K562 (cell line): ENCODE results near the gene NDUFAF2. TPM values are rescaled to one million over a fixed set of nuclear protein-coding genes. Genes with fewer than 3 reads are reported as not detected.

Source experiments
- ATAC-seq: fragments of 200-7000 bp; cut with Tn5 transposase; 3 replicates; pipeline ENCODE4 v1.9.1; 2020; ENCODE audit warnings: moderate library complexity
- BruUV-seq: library from RNA; stranded (reverse); fragments of 400-500 nt; replicated peaks from 2 replicates; lab custom pipeline; 2021; lab: Mats Ljungman, UMichigan
- CTCF ChIA-PET: fragments of 300-600 bp; formaldehyde crosslinking; extraction: SDS; loops from one replicate; lab custom pipeline; 2021; ENCODE audit warnings: low intra/inter-chr PET ratio; lab: Yijun Ruan, JAX
- POLR2A ChIA-PET: fragments of 300-600, 350-650 bp; sonication (Branson Sonifier 250); formaldehyde crosslinking; extraction: SDS; loops from one replicate; lab custom pipeline; 2021; ENCODE audit warnings: antibody characterized with exemption, inconsistent platforms; lab: Yijun Ruan, JAX
- DNase-seq, 4 experiments: peaks; one replicate each; pipeline versions ENCODE4 v3.0.0 to v3.0.0-alpha.2; 2011 to 2018; ENCODE audit warnings: low spot score in 3 of 4, mixed read lengths in 3 of 4; ENCODE audit errors: extremely low read depth in 1 of 4
- FAIRE-seq: peaks from 2 replicates; lab custom pipeline; 2011; peaks lifted over from hg19 to GRCh38; lab: Jason Lieb, UNC
- H2AFZ ChIP-seq: 2 replicates; pipeline ENCODE4 v1.6.0; 2011; ENCODE audit warnings: low read depth, low read length, control low read depth, inconsistent platforms
- H3K27ac ChIP-seq: fragments of 200-600 bp; 3 replicates; pipeline ENCODE4 v1.8.0; 2011; ENCODE audit warnings: low read depth, mild to moderate bottlenecking, control low read depth, inconsistent platforms, low read length, moderate library complexity, mixed read lengths; ENCODE audit errors: extremely low read depth
- H3K27me3 ChIP-seq, 2 experiments: fragments of 300-600 bp in 1 of 2; 2 replicates in 1 of 2; 3 replicates in 1 of 2; pipeline versions ENCODE4 v1.6.0 to v1.8.0; 2011; ENCODE audit warnings: inconsistent platforms in 2 of 2, low read length in 2 of 2, mild to moderate bottlenecking in 1 of 2, mixed read lengths in 1 of 2, moderate library complexity in 1 of 2; ENCODE audit not compliant: control insufficient read depth in 2 of 2, insufficient read depth in 2 of 2
- H3K36me3 ChIP-seq: fragments of 300-600 bp; 3 replicates; pipeline ENCODE4 v1.8.0; 2011; ENCODE audit warnings: mild to moderate bottlenecking, low read length, inconsistent platforms; ENCODE audit not compliant: control insufficient read depth, insufficient read depth
- H3K4me1 ChIP-seq, 2 experiments: fragments of 200-600 bp in 1 of 2; replicated peaks in 1 of 2; 2 replicates in 1 of 2; 3 replicates in 1 of 2; pipeline versions ENCODE4 v1.5.1 to v1.8.0; 2011; ENCODE audit warnings: inconsistent platforms in 2 of 2, low read length in 2 of 2, mild to moderate bottlenecking in 1 of 2, mixed read lengths in 1 of 2, moderate library complexity in 1 of 2; ENCODE audit not compliant: control insufficient read depth in 2 of 2, insufficient read depth in 2 of 2
- H3K4me2 ChIP-seq: 2 replicates; pipeline ENCODE4 v1.6.1; 2011; ENCODE audit warnings: low read length, control low read depth, inconsistent platforms, mixed read lengths; ENCODE audit not compliant: insufficient read depth
- H3K4me3 ChIP-seq: fragments of 200-600 bp; sonication (generic), shearing (Covaris generic); 2 replicates; pipeline ENCODE4 v1.5.1; 2016; ENCODE audit warnings: control low read depth, inconsistent platforms
- H3K79me2 ChIP-seq: fragments of 200-600 bp; 3 replicates; pipeline ENCODE4 v1.8.0; 2011; ENCODE audit warnings: low read length, inconsistent platforms; ENCODE audit not compliant: control insufficient read depth, insufficient read depth
- H3K9ac ChIP-seq, 2 experiments: 2 replicates each; pipeline versions ENCODE4 v1.6.0 to v1.6.1; 2011; ENCODE audit warnings: low read depth in 2 of 2, low read length in 2 of 2, control low read depth in 1 of 2, inconsistent platforms in 1 of 2, mild to moderate bottlenecking in 1 of 2, mixed read lengths in 1 of 2; ENCODE audit not compliant: insufficient read depth in 1 of 2
- H3K9me1 ChIP-seq: one replicate; pipeline ENCODE4 v1.6.0; 2011; ENCODE audit warnings: inconsistent platforms, mild to moderate bottlenecking, low read length, moderate library complexity; ENCODE audit not compliant: control insufficient read depth, insufficient read depth
- H3K9me3 ChIP-seq: replicated peaks from 2 replicates; pipeline ENCODE4 v1.5.1; 2011; ENCODE audit warnings: low read depth, low read length, inconsistent platforms; ENCODE audit not compliant: control insufficient read depth, insufficient read depth
- H4K20me1 ChIP-seq: replicated peaks from 2 replicates; pipeline ENCODE4 v1.6.1; 2011; ENCODE audit warnings: low read length, inconsistent platforms, mixed read lengths; ENCODE audit not compliant: control insufficient read depth, insufficient read depth
- ARID3B ChIP-seq: fragments of 250-450 bp; sonication (Bioruptor Pico); IDR thresholded peaks from 2 replicates; pipeline ENCODE4 v1.4.0; 2020; ENCODE audit warnings: borderline replicate concordance
- CREM ChIP-seq: IDR thresholded peaks from 2 replicates; pipeline ENCODE4 v1.6.1; 2014; ENCODE audit warnings: antibody characterized with exemption, low read depth
- ETS2 ChIP-seq: IDR thresholded peaks from 2 replicates; pipeline ENCODE4 v1.6.1; 2016; ENCODE audit warnings: borderline replicate concordance, missing genetic modification characterization, mild to moderate bottlenecking, moderate library complexity, missing compliant biosample characterization; ENCODE audit not compliant: poor library complexity, severe bottlenecking
- HDAC1 ChIP-seq, 2 experiments: fragments of 450-650 bp; IDR thresholded peaks; 2 replicates each; pipeline ENCODE4 v1.6.1; 2016 to 2017; ENCODE audit warnings: inconsistent platforms in 1 of 2, mild to moderate bottlenecking in 1 of 2, moderate library complexity in 1 of 2
- MCM2 ChIP-seq: fragments of 450-650 bp; IDR thresholded peaks from 2 replicates; pipeline ENCODE4 v1.6.1; 2017; ENCODE audit warnings: low read depth, mild to moderate bottlenecking
- POLR3G ChIP-seq: IDR thresholded peaks from 2 replicates; pipeline ENCODE4 v1.6.1; 2011; ENCODE audit not compliant: insufficient read length, insufficient replicate concordance; ENCODE audit errors: extremely low read depth
- PTRF ChIP-seq: fragments of 450-650 bp; IDR thresholded peaks from 2 replicates; pipeline ENCODE4 v1.6.1; 2016; ENCODE audit warnings: mild to moderate bottlenecking, missing genetic modification characterization, missing compliant biosample characterization
- RBM17 ChIP-seq: fragments of 200-400 bp; formaldehyde crosslinking; IDR thresholded peaks from 2 replicates; pipeline ENCODE4 v1.6.1; 2017; ENCODE audit warnings: low read depth, mild to moderate bottlenecking, low read length, borderline replicate concordance
- SNIP1 ChIP-seq: fragments of 450-650 bp; IDR thresholded peaks from 2 replicates; pipeline ENCODE4 v1.7.1; 2017; ENCODE audit warnings: low read depth, mild to moderate bottlenecking
- STAT5B ChIP-seq: fragments of 250-450 bp; sonication (Bioruptor Pico); IDR thresholded peaks from 2 replicates; pipeline ENCODE4 v1.8.0; 2021; ENCODE audit warnings: mild to moderate bottlenecking, inconsistent platforms
- TSC22D4 ChIP-seq: fragments of 450-650 bp; IDR thresholded peaks from 2 replicates; pipeline ENCODE4 v1.6.1; 2016; ENCODE audit warnings: missing genetic modification characterization, missing biosample characterization, control low read depth
- ZMIZ1 ChIP-seq, 2 experiments: fragments of 150-350 bp in 1 of 2; IDR thresholded peaks; 2 replicates each; pipeline ENCODE4 v1.6.1; 2012 to 2016; ENCODE audit warnings: low read depth in 2 of 2, low read length in 2 of 2, mild to moderate bottlenecking in 1 of 2, moderate library complexity in 1 of 2
- ZNF785 ChIP-seq: fragments of 250-450 bp; sonication (Bioruptor Pico); IDR thresholded peaks from 2 replicates; pipeline ENCODE4 v1.4.0; 2020; ENCODE audit warnings: mild to moderate bottlenecking
- WGBS: fragments of 100-300 bp; shearing (Covaris generic); methylation state at CpG from one replicate; pipeline ENCODE4 v1.1.6; 2016; ENCODE audit warnings: low coverage, mixed read lengths; ENCODE audit not compliant: insufficient coverage; ENCODE audit errors: missing lambda C conversion rate; 5-methylcytosine and 5-hydroxymethylcytosine counted together
- in situ Hi-C: fragments of 300-500 bp; cut with MboI; formaldehyde crosslinking; loops from 4 replicates; pipeline ENCODE4 v1.15.0; 2018; ENCODE audit warnings: inconsistent platforms, mixed read lengths
- intact Hi-C: fragments of 100-400 bp; cut with micrococcal nuclease; formaldehyde crosslinking; loops from 2 replicates; pipeline ENCODE4 v1.14.2; 2022
- polyA plus RNA-seq, 8 experiments: library from polyadenylated mRNA; depleted of rRNA in 4 of 8; stranded (reverse) in 5 of 8; unstranded in 3 of 8; fragments of >200 nt; fragmentation: Nextera tagmentation in 2 of 8; fragmentation: Illumina TruSeq in 1 of 8; extraction: Ambion mirVana in 2 of 8; extraction: Trizol in 1 of 8; gene quantifications; 2 replicates each; pipeline versions ENCODE4 v1.2.1 to v1.2.3, GENCODE V29; 2011 to 2014; ENCODE audit warnings: inconsistent platforms in 1 of 8, missing spikeins in 1 of 8
- total RNA-seq, 7 experiments: library from RNA; depleted of rRNA in 6 of 7; stranded (reverse); fragments of >200 nt in 6 of 7; fragmentation: Illumina TruSeq in 2 of 7; extraction: Trizol in 2 of 7; gene quantifications; 2 replicates each; pipeline versions ENCODE4 v1.2.1 to v1.2.3, GENCODE V29; 2011 to 2021; ENCODE audit warnings: low replicate concordance in 1 of 7

Gene NDUFAF2
- total and polyA plus RNA-seq, 9 of the 15 experiments (the other 6 are each of a cell fraction or from before 2014, with no cell fraction given), result 56.0 to 155 (median 95.9) TPM

GRCh38 chr5:61162010-61162831 lies 217.2 kb downstream of the NDUFAF2 start, which contains the start of gene SMIM15:
TSS of gene SMIM15 (minus strand) at chr5:61162468. CDS start at chr5:61160171, 2,297 bp downstream.
- in situ Hi-C loops, result no loop called here
- peaks cover 65% of the 10 kb centered on the region for H3K79me2 ChIP-seq
- peaks cover 0 to 18% of the 10 kb centered on the region in 2 experiments; a peak in 3 of 5 replicates for H3K4me1 ChIP-seq
- ATAC-seq, result peak; percentile 93
- peaks cover 34% of the 10 kb centered on the region for H3K36me3 ChIP-seq
- BruUV-seq, result TSS peak; percentile 47
- peak; percentile 87 to 95 (median 90) for DNase-seq
- WGBS, result 1% methylated on average over 52 of the region's 73 CpGs
- H3K9me1 ChIP-seq, result no peaks in the 10 kb centered on the region
- H3K9me3 ChIP-seq, result no peaks in the 10 kb centered on the region
- no peaks in the 10 kb centered on the region for H4K20me1 ChIP-seq
- peak within 1 kb of the TSS; percentile 69 for H3K4me3 ChIP-seq
- ChIA-PET CTCF (no interaction called here), POLR2A (interaction anchor here (1.0 to 2.2 kb wide), 3 partner anchors 10 to 18 kb away, joined by 3 to 10 read pairs (median 3); no protein-coding TSS in a partner anchor)
- no peaks in the 10 kb centered on the region for H3K27me3 ChIP-seq
- H3K27ac ChIP-seq, result peak within 1 kb of the TSS; percentile 97
- peak; percentile 63 for FAIRE-seq
- H2AFZ ChIP-seq, result peak within 1 kb of the TSS; percentile 97
- intact Hi-C loops, result loop anchor here (5.0 to 10.0 kb wide), 4 partner anchors 107 to 317 kb away; partner anchors contain the start of genes ELOVL7 and ZSWIM6
- H3K4me2 ChIP-seq, result peak within 1 kb of the TSS; percentile 99
- peak within 1 kb of the TSS; percentile 95 to 100 for H3K9ac ChIP-seq
- TF ChIP-seq ETS2 (tag), result no peak
- TF ChIP-seq POLR3G, result no peak
- TF ChIP-seq TSC22D4 (tag), result no peak
- TF ChIP-seq STAT5B (CRISPR knock-in tag), result no peak
- TF ChIP-seq MCM2, result no peak
- TF ChIP-seq ARID3B (CRISPR knock-in tag), result no peak
- TF ChIP-seq ZNF785, result no peak
- TF ChIP-seq ZMIZ1 (IDR thresholded peaks at IDR 0.05; ENCODE audit: low read depth in 2 of 2, low read length in 2 of 2), result peak in 1 of 2 experiments; percentile 15; a peak in 1 of 4 replicates
- peak; percentile 47 for TF ChIP-seq CREM
- TF ChIP-seq RBM17, result no peak
- no peak; the same call in 1 of the 2 replicates for TF ChIP-seq SNIP1
- TF ChIP-seq HDAC1 (IDR thresholded peaks at IDR 0.05), result peak in 1 of 2 experiments; percentile 85; a peak in 2 of 4 replicates
- no peak for TF ChIP-seq PTRF (tag)
